Activated T-cell treated with anti-CD3 and anti-CD28 coated beads, Interleukin-2, amount 50 U/mL, for 72 hours (primary cell): Measurements from ENCODE around the gene CUEDC1. TPM values are rescaled to one million over a fixed set of nuclear protein-coding genes. Genes with fewer than 3 reads are reported as not detected.

Experiments
- ATAC-seq, 2 donors: fragments of 150-1000 bp; cut with Tn5 transposase; replicated peaks in 1 of 2; 2 replicates each; pipeline ENCODE4 v1.10.0; 2021; ENCODE audit warnings: moderate library complexity in 2 of 2, mild to moderate bottlenecking in 1 of 2
- DNase-seq, 2 donors: peaks; one replicate each; pipeline ENCODE4 v3.0.0; 2021 to 2022; ENCODE audit warnings: mixed read lengths in 1 of 2
- H3K27ac Mint-ChIP-seq: one replicate; pipeline ENCODE4 v1.8.0; 2022; ENCODE audit warnings: mild to moderate bottlenecking, moderate library complexity, mixed read lengths
- H3K27me3 Mint-ChIP-seq: one replicate; pipeline ENCODE4 v1.8.0; 2022; ENCODE audit warnings: low read depth, mixed read lengths
- H3K36me3 Mint-ChIP-seq, 2 donors: one replicate each; pipeline ENCODE4 v1.8.0; 2022; ENCODE audit warnings: mixed read lengths in 2 of 2, mild to moderate bottlenecking in 1 of 2; ENCODE audit not compliant: insufficient read depth in 2 of 2
- H3K4me1 Mint-ChIP-seq: one replicate; pipeline ENCODE4 v1.8.0; 2022; ENCODE audit warnings: low read depth, mixed read lengths
- H3K4me3 Mint-ChIP-seq, 2 donors: one replicate each; pipeline ENCODE4 v1.8.0; 2022; ENCODE audit warnings: mild to moderate bottlenecking in 2 of 2, mixed read lengths in 2 of 2, moderate library complexity in 2 of 2
- H3K9me3 Mint-ChIP-seq, 2 donors: one replicate each; pipeline ENCODE4 v1.8.0; 2022; ENCODE audit warnings: mixed read lengths in 2 of 2
- total RNA-seq, 2 donors: library from RNA; stranded (reverse); gene quantifications; one replicate each; pipeline ENCODE4 v1.2.3, GENCODE V29; 2022

Gene CUEDC1
- total RNA-seq, 2 donors from 2014 or later: 1.1 to 1.4 TPM

DNA sequence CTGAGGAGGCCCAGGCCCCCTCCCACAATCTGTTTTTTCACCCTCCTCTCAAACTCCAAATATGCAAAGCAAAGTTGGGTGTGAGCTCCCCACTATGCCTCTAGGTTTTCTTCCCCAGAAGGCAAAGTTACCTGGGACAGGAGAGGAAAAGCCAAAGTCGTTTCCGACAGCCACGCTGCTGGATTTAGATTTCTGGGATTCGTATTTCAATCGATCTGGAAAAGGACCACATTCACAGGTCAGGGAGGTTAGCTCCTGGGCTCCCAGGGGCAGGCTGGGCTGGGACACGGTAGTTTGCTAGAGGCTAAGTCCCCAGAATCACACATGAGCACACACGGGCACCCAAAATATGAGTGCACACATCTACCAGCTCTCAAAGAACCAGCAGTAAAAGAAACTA, 84.1 kb downstream of the CUEDC1 start:
- Mint-ChIP-seq H3K27ac (no peak overlapping the region), H3K9me3 (no peaks in the 10 kb centered on the region), H3K27me3 (peaks cover 15% of the 10 kb centered on the region), H3K4me3 (no peak overlapping the region), H3K4me1 (peaks cover 21% of the 10 kb centered on the region), H3K36me3 (no peaks in the 10 kb centered on the region)
- ATAC-seq (no peak), DNase-seq (no peak)

DNA sequence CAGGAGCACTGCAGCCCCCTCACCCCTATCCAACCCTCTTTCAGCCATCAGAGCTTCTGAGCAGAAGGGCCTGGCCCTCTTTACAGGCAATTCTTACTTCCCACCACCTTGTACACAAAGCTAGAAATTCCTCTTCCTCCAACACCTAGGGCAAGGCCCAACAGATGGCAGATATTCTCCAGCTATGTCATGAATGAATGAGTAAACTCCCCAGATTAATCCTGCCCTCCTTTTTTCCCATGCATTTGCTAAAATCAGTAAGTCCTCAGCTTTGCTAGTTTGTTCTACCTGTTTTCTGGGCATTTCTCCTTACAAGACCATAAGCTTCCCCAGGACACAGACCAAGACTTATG, 85.0 kb downstream of the CUEDC1 start:
- no peak for ATAC-seq
- Mint-ChIP-seq H3K27me3 (peaks cover 10% of the 10 kb centered on the region), H3K27ac (no peak overlapping the region), H3K36me3 (no peaks in the 10 kb centered on the region), H3K4me1 (peaks cover 19% of the 10 kb centered on the region), H3K9me3 (no peaks in the 10 kb centered on the region), H3K4me3 (no peak overlapping the region)
- no peak for DNase-seq

DNA sequence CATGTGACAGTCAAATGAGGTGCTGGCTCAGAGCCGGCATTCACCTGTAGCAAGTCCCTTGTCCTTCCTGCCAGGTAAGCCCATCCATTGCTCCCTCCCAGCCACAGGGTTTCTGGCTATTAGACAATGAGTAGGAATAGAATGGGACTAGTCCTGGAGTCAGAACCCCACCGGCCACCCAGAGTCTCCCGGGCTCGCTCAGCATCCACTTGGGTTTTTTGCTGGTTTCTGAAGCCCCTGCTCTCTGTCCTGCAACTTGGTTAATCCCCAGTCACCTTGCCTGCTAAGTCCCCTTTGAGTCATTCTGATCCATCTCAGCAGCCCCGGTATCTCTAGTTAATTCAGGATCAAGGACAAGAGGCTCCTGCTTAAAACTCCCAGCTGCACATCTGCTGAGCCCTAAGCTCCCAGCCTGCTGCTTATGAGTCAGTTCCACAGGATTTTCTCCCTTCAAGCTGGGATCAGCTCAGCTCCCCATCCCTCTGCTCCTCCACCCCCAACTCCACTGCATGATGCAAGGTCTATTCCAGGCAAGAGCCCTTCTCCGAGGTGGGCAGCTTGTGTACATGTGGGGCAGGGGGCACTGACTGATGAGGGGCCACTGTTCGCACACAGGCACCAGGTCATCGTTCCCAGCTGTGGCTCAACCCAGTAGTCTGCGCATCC, 85.5 kb downstream of the CUEDC1 start:
- no peak for ATAC-seq
- DNase-seq: no peak
- Mint-ChIP-seq H3K4me1 (peaks cover 15% of the 10 kb centered on the region), H3K27me3 (peaks cover 10% of the 10 kb centered on the region), H3K4me3 (no peak overlapping the region), H3K36me3 (no peaks in the 10 kb centered on the region), H3K9me3 (no peaks in the 10 kb centered on the region), H3K27ac (no peak overlapping the region)

- no peak overlapping the region for H3K4me3 Mint-ChIP-seq
- peaks cover 12% of the 10 kb centered on the region for H3K4me1 Mint-ChIP-seq
- no peak overlapping the region for H3K27ac Mint-ChIP-seq
- no peaks in the 10 kb centered on the region for H3K36me3 Mint-ChIP-seq
- no peak for DNase-seq
- no peak for ATAC-seq
- H3K27me3 Mint-ChIP-seq: peaks cover 13% of the 10 kb centered on the region
- no peaks in the 10 kb centered on the region for H3K9me3 Mint-ChIP-seq
Measured at GRCh38 chr17:57868910-57869616, 86.1 kb downstream of the CUEDC1 start.

GRCh38 chr17:57868007-57868909, 87.0 kb downstream of the CUEDC1 start:
- Mint-ChIP-seq H3K9me3 (no peaks in the 10 kb centered on the region), H3K4me3 (peak overlapping the region in 1 of 2 donors; percentile 5), H3K27ac (no peak overlapping the region), H3K36me3 (no peaks in the 10 kb centered on the region), H3K27me3 (peaks cover 21% of the 10 kb centered on the region), H3K4me1 (peaks cover 9% of the 10 kb centered on the region)
- DNase-seq: peak; percentile 45 to 48
- ATAC-seq: peak; percentile 83 to 86

- no peak overlapping the region for H3K27ac Mint-ChIP-seq
- no peak for DNase-seq
- no peak for ATAC-seq
- no peak overlapping the region for H3K4me3 Mint-ChIP-seq
- H3K36me3 Mint-ChIP-seq: no peaks in the 10 kb centered on the region
- peaks cover 9% of the 10 kb centered on the region for H3K4me1 Mint-ChIP-seq
- H3K27me3 Mint-ChIP-seq: peaks cover 30% of the 10 kb centered on the region
- no peaks in the 10 kb centered on the region for H3K9me3 Mint-ChIP-seq
Measured at GRCh38 chr17:57867126-57867525, 88.1 kb downstream of the CUEDC1 start.

GRCh38 chr17:57866723-57867122, 88.5 kb downstream of the CUEDC1 start:
- Mint-ChIP-seq H3K9me3 (no peaks in the 10 kb centered on the region), H3K4me1 (peaks cover 9% of the 10 kb centered on the region), H3K4me3 (no peak overlapping the region), H3K27me3 (peaks cover 27% of the 10 kb centered on the region), H3K36me3 (no peaks in the 10 kb centered on the region), H3K27ac (no peak overlapping the region)
- ATAC-seq (no peak), DNase-seq (no peak)

DNA sequence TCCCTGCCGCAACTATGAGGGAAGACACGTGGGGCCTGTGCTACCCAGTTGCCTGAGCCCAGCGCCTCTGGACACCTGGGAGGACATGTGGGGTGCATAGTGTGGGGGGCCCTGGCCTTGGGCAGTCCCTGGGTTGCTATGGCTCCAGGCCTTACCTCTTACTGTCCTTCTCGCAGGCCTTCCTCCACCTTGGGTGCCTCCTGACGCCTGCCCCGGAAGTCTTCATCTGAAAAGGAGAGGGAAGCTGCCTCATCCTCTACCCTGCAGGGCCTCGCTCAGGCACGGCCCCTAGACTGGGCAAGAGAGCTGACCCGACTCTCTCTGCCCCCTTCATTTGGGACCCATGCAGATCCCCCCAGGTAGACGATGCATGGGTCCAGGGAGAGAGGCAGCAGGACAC, 88.9 kb downstream of the CUEDC1 start:
- H3K9me3 Mint-ChIP-seq: no peaks in the 10 kb centered on the region

DNA sequence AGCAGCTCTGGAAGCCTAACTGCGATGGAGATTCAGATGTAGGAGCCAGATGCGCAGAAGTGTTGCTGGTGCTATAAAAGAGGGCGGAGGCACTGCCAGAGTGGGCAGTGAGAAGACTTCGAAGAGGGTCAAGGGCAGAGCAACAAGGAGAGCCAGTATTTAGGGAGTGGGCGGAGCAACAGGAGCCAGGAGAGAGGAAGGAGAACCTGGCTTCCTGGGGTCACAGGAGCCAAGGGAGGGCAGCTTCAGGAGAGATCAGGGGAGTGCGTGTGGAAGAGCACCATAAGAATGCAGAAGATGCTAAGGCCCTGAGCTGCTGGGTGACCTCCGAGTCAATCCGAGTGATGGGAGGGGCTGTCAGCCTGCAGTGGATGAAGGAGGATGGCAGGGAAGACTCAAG, 90.9 kb downstream of the CUEDC1 start:
- ATAC-seq: no peak
- Mint-ChIP-seq H3K36me3 (no peaks in the 10 kb centered on the region), H3K4me1 (peaks cover 18% of the 10 kb centered on the region), H3K27me3 (peaks cover 34% of the 10 kb centered on the region), H3K4me3 (no peak overlapping the region), H3K27ac (no peak overlapping the region), H3K9me3 (no peaks in the 10 kb centered on the region)
- DNase-seq: no peak

More for the DNA sequence above, 88.9 kb downstream of the CUEDC1 start:
- no peaks in the 10 kb centered on the region for H3K36me3 Mint-ChIP-seq
- no peak overlapping the region for H3K27ac Mint-ChIP-seq
- no peak overlapping the region for H3K4me3 Mint-ChIP-seq
- ATAC-seq (no peak), DNase-seq (no peak)
- peaks cover 9% of the 10 kb centered on the region for H3K4me1 Mint-ChIP-seq
- peaks cover 24% of the 10 kb centered on the region for H3K27me3 Mint-ChIP-seq

DNA sequence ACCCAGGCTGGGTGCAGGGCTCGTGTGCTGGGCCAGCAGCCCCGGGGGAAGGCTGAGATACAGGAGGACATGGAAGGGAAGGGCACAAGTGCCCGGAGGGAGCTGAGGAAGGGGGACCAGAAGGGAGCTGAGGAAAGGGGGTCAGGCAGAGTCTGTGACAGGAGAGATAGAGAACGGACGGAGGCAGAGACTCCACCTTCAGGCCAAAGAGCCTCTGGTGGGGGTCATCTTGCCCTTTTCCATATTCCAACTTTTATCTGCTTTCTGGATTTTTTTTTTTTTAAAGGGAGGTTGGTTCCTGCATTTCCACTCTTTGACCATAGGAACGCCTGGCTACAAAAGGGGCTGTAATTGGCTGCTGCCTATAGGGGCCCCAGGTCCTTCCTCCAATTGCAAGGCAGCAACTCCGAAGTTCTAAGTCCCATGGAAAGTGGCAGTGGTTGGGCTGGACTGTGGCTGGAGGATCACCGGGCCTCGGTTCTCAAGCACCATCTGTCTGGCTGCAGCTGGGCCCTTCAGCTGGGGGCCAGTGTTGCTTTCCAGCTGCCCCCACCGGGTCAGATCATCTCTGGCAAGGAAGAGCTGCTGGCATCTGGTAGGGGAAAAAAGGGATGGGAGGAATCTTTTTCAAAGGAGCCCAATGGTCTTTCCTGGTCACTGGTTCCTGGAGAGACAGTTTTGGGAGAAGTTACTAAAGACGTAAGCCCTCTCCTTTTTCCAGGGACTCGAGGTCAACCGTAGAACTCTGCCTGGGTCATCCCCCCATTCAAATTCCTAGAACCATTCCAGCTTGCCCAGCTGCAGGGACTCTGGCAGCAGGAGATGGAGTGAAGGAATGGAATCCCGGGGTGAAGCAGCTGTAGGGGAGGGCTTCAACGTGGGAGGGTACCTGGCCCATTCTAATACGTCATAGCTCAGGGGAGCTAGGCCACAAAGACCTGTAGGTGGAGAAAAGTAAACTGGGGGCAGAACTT, 92.2 kb downstream of the CUEDC1 start:
- Mint-ChIP-seq H3K36me3 (no peaks in the 10 kb centered on the region), H3K27ac (no peak overlapping the region), H3K27me3 (peaks cover 44% of the 10 kb centered on the region), H3K4me1 (peaks cover 15% of the 10 kb centered on the region), H3K9me3 (no peaks in the 10 kb centered on the region), H3K4me3 (no peak overlapping the region)
- no peak for ATAC-seq
- DNase-seq: no peak

- peak in 1 of 2 donors; percentile 30 for ATAC-seq
- H3K36me3 Mint-ChIP-seq: no peaks in the 10 kb centered on the region
Measured at GRCh38 chr17:57861790-57862693, 93.2 kb downstream of the CUEDC1 start.

More at GRCh38 chr17:57861790-57862693, 93.2 kb downstream of the CUEDC1 start:
- Mint-ChIP-seq H3K27me3 (peaks cover 44% of the 10 kb centered on the region), H3K4me1 (peaks cover 9% of the 10 kb centered on the region), H3K27ac (no peak overlapping the region), H3K9me3 (no peaks in the 10 kb centered on the region), H3K4me3 (peak overlapping the region in 1 of 2 donors; percentile 63)
- no peak for DNase-seq
